GM12874 (cell line): Measurements from ENCODE around the gene AMOTL1.

Experiments
- CTCF ChIP-seq: IDR thresholded peaks from 2 replicates; pipeline ENCODE4 v1.5.1; 2011; ENCODE audit warnings: low read depth, mild to moderate bottlenecking, control low read depth, low read length, moderate library complexity; ENCODE audit not compliant: insufficient read depth

The AMOTL1 gene

GRCh38 chr11:94754335-94754734 lies 13.8 kb upstream of the AMOTL1 start:
- no peak for TF ChIP-seq CTCF

- no peak for TF ChIP-seq CTCF
Observed at GRCh38 chr11:94754819-94755218, 13.3 kb upstream of the AMOTL1 start.

- TF ChIP-seq CTCF, result no peak
Observed at GRCh38 chr11:94755494-94755893, 12.7 kb upstream of the AMOTL1 start.

GRCh38 chr11:94757037-94757735 lies 11.0 kb upstream of the AMOTL1 start:
- TF ChIP-seq CTCF, result no peak

GRCh38 chr11:94758666-94759065 lies 9.5 kb upstream of the AMOTL1 start:
- TF ChIP-seq CTCF, result no peak

GRCh38 chr11:94759522-94759921 lies 8.6 kb upstream of the AMOTL1 start:
- TF ChIP-seq CTCF, result no peak

- no peak for TF ChIP-seq CTCF
Observed at GRCh38 chr11:94760296-94760695, 7.9 kb upstream of the AMOTL1 start.

GRCh38 chr11:94762208-94762607 lies 5.9 kb upstream of the AMOTL1 start:
- peak; percentile 46 for TF ChIP-seq CTCF
